ENCODE data around the gene ZEB1. TPM values are rescaled to one million over a fixed set of nuclear protein-coding genes. Genes with fewer than 3 reads are reported as not detected.
"Not testable (repeated sequence)": the region's sequence is repeated elsewhere in the genome, so short reads cannot be mapped to it uniquely, and the experiment has no call there.

Gene ZEB1
- total RNA-seq, 2 experiments from 2014 or later, result 50.4 to 51.6 TPM

DNA sequence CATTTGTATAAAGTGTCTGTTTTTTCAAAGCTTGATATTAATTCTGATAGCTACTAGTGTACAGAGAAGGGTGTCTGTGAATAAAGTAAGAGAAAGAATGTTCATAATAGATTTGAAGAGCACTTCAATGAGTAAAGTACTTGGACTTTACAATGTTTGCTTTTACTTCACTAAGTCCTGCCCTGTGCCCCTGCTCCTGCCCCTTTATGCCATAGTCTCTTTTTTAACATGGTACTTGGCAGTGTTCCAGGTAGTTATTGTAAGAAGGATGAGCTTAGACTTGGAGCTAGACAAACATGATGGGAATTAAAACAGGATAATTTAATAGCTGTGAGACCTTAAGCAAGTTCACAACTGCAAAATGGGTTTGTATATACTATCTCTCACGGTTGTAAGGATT, 41.0 kb downstream of the ZEB1 start:
- Mint-ChIP-seq H3K27me3 (no peaks in the 10 kb centered on the region), H3K4me1 (no peaks in the 10 kb centered on the region), H3K27ac (no peak overlapping the region), H3K36me3 (ENCODE audit: low read depth) (peaks cover 51% of the 10 kb centered on the region), H3K4me3 (no peak overlapping the region), H3K9me3 (peaks cover 9% of the 10 kb centered on the region)
- DNase-seq, result no peak
- ChIA-PET CTCF (no interaction called here), POLR2A (no interaction called here)

DNA sequence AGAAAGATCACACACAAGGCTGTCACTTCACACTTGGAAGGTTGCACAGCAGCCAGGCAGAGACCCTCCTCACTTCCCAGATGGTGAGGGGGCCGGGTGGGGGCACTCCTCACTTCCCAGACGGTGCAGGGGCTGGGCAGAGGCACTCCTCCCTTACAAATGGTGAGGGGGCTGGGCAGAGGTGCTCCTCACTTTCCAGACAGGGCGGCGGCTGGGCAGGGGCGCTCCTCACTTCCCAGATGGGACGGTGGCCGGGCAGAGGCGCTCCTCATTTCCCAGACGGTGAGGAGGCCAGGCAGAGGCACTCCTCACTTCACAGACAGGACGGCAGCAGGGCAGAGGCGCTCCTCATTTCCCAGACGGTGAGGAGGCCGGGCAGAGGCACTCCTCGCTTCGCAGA, 42.5 kb downstream of the ZEB1 start:
- H3K4me3 Mint-ChIP-seq, H3K27ac Mint-ChIP-seq, POLR2A ChIA-PET, H3K4me1 Mint-ChIP-seq, DNase-seq, H3K27me3 Mint-ChIP-seq, CTCF ChIA-PET, H3K9me3 Mint-ChIP-seq: not testable (repeated sequence)
- H3K36me3 Mint-ChIP-seq (ENCODE audit: low read depth), result peaks cover 54% of the 10 kb centered on the region

DNA sequence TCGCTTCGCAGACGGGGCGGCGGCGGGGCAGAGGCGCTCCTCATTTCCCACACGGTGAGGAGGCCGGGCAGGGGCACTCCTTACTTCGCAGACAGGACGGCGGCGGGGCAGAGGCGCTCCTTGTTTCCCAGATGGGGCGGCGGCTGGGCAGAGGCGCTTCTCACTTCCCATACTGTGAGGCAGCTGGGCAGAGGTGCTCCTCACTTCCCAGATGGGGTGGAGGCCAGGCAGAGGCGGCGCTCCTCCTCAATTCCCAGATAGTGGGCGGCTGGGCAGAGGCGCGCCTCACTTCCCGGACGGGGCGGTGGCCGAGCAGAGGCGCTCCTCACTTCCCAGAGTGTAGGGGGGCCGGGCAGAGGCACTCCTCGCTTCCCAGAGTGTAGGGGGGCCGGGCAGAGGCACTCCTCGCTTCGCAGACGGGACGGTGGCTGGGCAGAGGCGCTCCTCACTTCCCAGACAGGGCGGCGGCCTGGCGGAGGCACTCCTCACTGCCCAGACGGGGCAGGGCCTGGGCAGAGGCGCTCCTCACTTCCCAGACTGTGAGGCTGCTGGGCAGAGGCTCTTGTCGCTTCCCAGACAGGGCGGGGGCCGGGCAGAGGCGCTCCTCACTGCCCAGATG, 43.1 kb downstream of the ZEB1 start:
- no peak overlapping the region for H3K4me3 Mint-ChIP-seq
- ChIA-PET POLR2A (no interaction called here), CTCF (no interaction called here)
- H3K27ac Mint-ChIP-seq, result no peak overlapping the region
- H3K36me3 Mint-ChIP-seq (ENCODE audit: low read depth), result peaks cover 53% of the 10 kb centered on the region
- H3K9me3 Mint-ChIP-seq, result peaks cover 9% of the 10 kb centered on the region
- DNase-seq, result no peak
- H3K4me1 Mint-ChIP-seq, result no peaks in the 10 kb centered on the region
- no peaks in the 10 kb centered on the region for H3K27me3 Mint-ChIP-seq

DNA sequence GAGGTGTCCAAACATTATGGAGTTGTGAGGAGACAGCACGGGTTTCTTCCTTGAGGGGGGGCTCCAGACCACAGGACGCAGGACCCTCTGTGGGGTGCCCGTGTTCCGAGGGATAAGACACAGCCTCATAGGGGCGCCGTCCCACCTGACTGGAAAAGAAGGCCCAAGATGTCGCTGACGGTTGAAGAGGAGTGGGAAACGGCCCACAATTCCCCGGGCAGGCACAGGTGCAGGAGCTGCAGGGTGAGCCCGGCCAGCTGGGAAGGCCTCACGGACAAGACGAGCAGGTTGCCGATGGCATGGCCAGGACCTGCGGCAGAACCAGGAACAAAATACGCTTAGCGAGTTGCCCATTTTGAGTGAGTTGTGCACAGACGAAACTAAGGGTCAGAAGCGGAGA, 44.7 kb downstream of the ZEB1 start:
- H3K4me1 Mint-ChIP-seq, H3K4me3 Mint-ChIP-seq, CTCF ChIA-PET, POLR2A ChIA-PET, DNase-seq, H3K9me3 Mint-ChIP-seq, H3K27me3 Mint-ChIP-seq: not testable (repeated sequence)
- Mint-ChIP-seq H3K36me3 (ENCODE audit: low read depth) (peaks cover 49% of the 10 kb centered on the region), H3K27ac (peak overlapping the region; percentile 16)

DNA sequence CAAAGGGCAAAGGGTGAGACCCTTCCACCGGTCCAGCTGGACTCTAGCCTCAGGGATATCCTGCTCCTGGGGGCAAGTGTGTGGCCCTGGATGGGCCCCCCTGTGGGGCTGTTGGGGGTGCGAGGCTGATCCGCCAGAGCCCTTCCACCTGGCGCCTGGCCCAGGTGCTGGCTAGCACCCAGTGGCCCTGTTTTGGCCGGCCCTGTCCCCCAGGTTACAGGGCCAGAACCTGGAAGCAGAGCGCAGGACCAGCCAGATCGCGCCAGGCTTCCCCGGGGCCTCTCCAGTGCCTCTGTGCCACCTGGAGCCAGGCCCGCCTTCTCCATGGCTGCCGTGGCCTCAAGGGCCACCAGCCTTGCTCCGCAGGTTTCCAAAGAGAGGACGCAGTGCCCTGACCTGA, 45.2 kb downstream of the ZEB1 start:
- not testable (repeated sequence) for DNase-seq, H3K4me1 Mint-ChIP-seq

DNA sequence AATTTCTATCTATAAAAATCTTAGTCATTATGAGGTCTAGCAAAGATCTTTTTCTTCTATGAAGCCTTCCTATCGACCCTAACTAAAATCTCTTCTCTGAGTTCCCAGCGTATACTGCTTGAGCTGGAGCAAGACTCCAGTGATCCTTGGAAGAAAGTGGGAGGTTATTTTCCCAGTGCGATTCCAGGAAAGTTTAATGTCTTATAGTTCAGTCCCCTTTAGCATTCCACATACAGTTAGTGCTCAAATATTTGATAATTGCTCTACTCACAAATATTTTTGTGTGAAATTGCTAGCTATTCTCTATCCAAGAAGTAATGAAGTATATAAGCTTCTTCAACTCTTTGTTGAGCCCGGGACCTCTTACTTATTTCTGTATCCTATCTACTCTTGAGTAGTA, 47.7 kb downstream of the ZEB1 start:
- no peaks in the 10 kb centered on the region for H3K27me3 Mint-ChIP-seq
- CTCF ChIA-PET, result no interaction called here
- H3K27ac Mint-ChIP-seq, result no peak overlapping the region
- H3K4me1 Mint-ChIP-seq, result peaks cover 3% of the 10 kb centered on the region
- no peak overlapping the region for H3K4me3 Mint-ChIP-seq
- POLR2A ChIA-PET, result no interaction called here
- peaks cover 28% of the 10 kb centered on the region for H3K36me3 Mint-ChIP-seq (ENCODE audit: low read depth)
- H3K9me3 Mint-ChIP-seq, result peaks cover 3% of the 10 kb centered on the region
- no peak for DNase-seq

More for the DNA sequence above, 45.2 kb downstream of the ZEB1 start:
- H3K9me3 Mint-ChIP-seq, POLR2A ChIA-PET, H3K27me3 Mint-ChIP-seq, CTCF ChIA-PET, H3K27ac Mint-ChIP-seq, H3K4me3 Mint-ChIP-seq: not testable (repeated sequence)
- H3K36me3 Mint-ChIP-seq (ENCODE audit: low read depth), result peaks cover 49% of the 10 kb centered on the region

DNA sequence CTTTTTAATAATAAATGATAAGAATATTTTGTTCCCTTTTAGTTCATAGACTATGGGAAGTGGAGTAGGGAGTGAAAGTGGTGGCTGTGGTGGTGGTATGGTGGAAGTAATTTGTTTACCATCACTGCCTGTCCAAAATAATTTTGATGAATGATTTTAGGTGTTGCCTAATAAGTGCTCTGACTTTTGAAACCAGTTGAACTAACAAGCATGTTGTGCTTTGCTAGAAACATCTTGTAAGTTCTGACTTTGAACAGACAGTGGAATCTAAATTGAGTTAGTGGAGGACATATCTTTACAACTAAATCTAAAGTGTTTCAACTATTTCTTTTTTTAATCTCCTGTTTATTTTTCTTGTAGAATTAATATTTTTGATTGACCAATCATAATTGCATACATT, 49.7 kb downstream of the ZEB1 start:
- Mint-ChIP-seq H3K27me3 (no peaks in the 10 kb centered on the region), H3K27ac (no peak overlapping the region), H3K4me3 (no peak overlapping the region), H3K36me3 (ENCODE audit: low read depth) (peaks cover 12% of the 10 kb centered on the region), H3K9me3 (no peaks in the 10 kb centered on the region), H3K4me1 (peaks cover 3% of the 10 kb centered on the region)
- ChIA-PET CTCF (no interaction called here), POLR2A (no interaction called here)
- no peak for DNase-seq

DNA sequence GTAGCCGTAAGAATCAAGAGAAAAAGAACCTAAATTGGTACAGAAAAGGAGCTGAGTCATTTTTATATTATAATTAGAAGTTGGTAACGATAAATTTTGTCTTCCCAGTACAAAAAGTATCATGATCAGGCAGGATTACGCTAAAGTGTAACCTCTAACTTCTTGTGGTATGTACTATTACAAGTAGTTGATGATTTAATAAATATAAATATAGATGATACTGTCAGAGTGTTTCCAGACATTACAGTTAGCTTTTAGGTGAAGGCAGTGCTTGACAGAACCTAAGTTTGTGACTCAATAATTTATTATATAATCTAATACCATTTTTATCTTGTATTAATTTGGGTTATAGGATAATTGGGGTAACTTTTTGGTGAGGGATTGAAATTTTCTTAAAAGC, 53.4 kb downstream of the ZEB1 start:
- no peak for DNase-seq
- peaks cover 3% of the 10 kb centered on the region for H3K4me1 Mint-ChIP-seq
- POLR2A ChIA-PET, result no interaction called here
- H3K9me3 Mint-ChIP-seq, result no peaks in the 10 kb centered on the region
- H3K27me3 Mint-ChIP-seq, result no peaks in the 10 kb centered on the region
- no peak overlapping the region for H3K4me3 Mint-ChIP-seq
- CTCF ChIA-PET, result interaction anchor here (0.9 kb wide), 1 partner anchor 390 kb away, joined by 3 read pairs; no protein-coding TSS in a partner anchor
- no peak overlapping the region for H3K27ac Mint-ChIP-seq
- no peaks in the 10 kb centered on the region for H3K36me3 Mint-ChIP-seq (ENCODE audit: low read depth)

DNA sequence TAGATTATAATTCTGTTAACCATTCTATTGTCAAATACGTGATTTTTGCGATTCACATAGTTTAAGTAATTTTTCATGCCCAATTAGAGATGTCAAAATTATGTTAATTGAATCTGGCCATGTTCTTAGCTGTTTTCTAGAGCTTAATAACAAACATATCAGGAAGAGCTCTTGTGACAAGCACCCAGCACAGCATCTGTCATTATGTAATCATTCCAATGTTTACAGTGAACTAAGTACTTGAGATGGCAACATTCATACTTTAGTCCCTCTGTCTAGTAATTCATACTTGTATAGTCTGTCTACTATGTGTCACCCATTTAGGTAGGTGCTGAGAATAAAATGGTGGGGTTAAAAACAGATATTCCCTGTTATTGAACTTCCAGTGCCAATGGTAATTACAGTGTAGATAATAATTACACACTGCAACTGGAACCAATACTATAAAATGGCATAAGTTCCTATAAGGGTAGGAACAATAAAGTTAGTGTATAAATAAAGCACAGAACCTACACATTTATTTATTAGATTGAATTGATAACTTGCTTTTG, 55.2 kb downstream of the ZEB1 start:
- no peak for DNase-seq
- Mint-ChIP-seq H3K9me3 (no peaks in the 10 kb centered on the region), H3K4me1 (peaks cover 3% of the 10 kb centered on the region), H3K36me3 (ENCODE audit: low read depth) (no peaks in the 10 kb centered on the region), H3K27ac (no peak overlapping the region), H3K4me3 (no peak overlapping the region), H3K27me3 (no peaks in the 10 kb centered on the region)
- ChIA-PET POLR2A (no interaction called here), CTCF (no interaction called here)

DNA sequence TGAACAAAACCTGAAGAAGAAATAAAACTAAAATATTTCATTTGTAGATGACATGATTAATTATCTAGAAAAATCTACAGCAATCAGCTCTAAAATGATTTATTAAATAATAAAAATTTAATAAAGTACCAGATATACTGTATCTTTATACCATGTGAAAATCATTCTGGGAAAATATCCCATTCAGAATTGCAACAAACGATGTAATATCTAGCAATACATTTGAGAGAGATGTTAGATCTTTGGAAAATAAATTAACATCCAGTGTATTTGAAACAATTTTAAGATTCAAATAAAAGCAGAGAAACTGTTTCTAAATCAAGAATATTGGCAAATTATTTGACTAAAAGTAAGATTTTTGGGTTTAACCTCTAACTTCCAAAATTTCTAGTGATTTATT, 62.2 kb downstream of the ZEB1 start:
- H3K4me1 Mint-ChIP-seq, result peaks cover 2% of the 10 kb centered on the region
- no peak overlapping the region for H3K4me3 Mint-ChIP-seq
- ChIA-PET POLR2A (no interaction called here), CTCF (no interaction called here)
- no peaks in the 10 kb centered on the region for H3K36me3 Mint-ChIP-seq (ENCODE audit: low read depth)
- no peak overlapping the region for H3K27ac Mint-ChIP-seq
- H3K27me3 Mint-ChIP-seq, result no peaks in the 10 kb centered on the region
- DNase-seq, result no peak
- no peaks in the 10 kb centered on the region for H3K9me3 Mint-ChIP-seq

DNA sequence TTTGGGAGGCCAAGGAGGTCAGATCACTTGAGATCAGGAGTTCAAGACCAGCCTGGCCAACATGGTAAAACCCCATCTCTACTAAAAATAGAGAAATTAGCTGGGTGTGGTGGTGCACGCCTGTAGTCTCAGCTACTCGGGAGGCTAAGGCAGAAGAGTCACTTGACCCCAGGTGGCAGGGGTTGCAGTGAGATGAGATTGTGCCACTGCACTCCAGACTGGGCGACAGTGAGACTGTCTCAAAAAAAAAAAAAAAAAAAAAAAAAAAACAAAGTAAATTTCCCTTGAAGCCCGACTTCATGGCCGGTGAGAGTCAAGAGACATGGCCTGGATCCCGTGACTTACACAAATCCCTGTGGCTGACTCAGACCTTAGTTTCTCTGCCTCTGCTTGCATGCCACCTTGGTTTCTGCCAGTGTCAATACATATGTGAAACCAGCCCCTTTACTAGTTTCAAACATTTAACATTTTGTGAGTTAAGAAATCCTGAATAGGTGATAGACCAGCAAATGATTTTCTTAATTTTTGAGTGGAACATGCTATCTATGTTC, 62.8 kb downstream of the ZEB1 start:
- Mint-ChIP-seq H3K27me3 (no peaks in the 10 kb centered on the region), H3K27ac (no peak overlapping the region), H3K4me3 (no peak overlapping the region), H3K36me3 (ENCODE audit: low read depth) (no peaks in the 10 kb centered on the region), H3K9me3 (no peaks in the 10 kb centered on the region), H3K4me1 (peaks cover 2% of the 10 kb centered on the region)
- ChIA-PET POLR2A (no interaction called here), CTCF (no interaction called here)
- DNase-seq, result no peak

DNA sequence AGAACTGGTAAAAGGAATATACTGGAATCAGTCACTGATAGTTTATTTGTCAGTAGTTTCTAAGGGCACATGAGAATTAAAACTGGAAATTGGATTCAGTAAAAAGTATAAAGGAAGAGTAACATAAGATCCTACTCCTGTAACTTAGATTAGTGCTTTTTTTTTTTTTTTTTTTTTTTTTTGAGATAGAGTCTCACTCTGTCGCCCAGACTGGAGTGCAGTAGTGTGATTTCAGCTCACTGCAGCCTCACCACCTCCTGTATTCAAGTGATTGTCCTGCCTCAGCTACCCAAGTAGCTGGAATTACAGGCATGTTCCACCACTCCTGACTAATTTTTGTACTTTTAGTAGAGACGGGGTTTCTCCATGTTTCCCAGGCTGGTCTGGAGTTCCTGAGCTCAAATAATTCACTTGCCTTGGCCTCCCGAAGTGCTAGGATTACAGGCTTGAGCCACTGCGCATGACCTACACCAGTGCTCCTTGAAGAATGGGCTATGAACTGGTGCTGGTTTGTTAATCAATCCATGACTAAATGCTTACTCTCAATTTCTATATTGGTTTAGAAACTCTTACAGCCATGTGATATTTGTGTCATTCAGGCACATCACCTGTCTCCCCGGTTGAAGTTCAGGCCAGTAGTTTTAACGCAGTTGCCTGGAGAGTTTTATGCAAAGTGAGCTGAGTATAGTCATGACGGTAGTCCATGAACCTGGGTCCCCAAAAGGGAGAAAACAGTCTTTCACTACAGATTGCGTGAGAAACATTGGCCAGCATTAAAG, 65.0 kb downstream of the ZEB1 start:
- POLR2A ChIA-PET, result no interaction called here

DNA sequence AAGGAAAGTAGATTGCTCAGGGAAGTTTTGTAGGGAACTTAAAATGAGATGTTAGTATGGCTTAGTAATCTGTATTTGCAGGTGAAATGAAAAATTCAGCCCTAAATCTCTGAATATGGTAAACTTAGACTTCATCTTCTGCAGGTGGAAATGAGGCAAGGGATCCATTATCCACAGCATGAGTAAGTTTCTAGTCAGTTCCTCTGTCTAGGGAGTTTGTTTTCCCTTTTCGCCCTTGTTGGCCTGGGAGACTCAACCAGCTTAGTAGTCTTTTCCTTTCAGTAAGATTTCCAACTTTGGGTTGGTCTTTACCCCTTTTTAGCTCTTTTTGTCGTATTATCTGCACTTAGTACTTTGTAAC, 65.6 kb downstream of the ZEB1 start:
- Mint-ChIP-seq H3K4me1 (peaks cover 2% of the 10 kb centered on the region), H3K27me3 (no peaks in the 10 kb centered on the region), H3K27ac (no peak overlapping the region), H3K4me3 (no peak overlapping the region), H3K36me3 (ENCODE audit: low read depth) (peaks cover 9% of the 10 kb centered on the region), H3K9me3 (no peaks in the 10 kb centered on the region)
- ChIA-PET CTCF (no interaction called here), POLR2A (no interaction called here)
- DNase-seq, result no peak

More for the DNA sequence above, 65.0 kb downstream of the ZEB1 start:
- CTCF ChIA-PET, result interaction anchor here (0.7 kb wide), 1 partner anchor 63 kb away, joined by 3 read pairs; no protein-coding TSS in a partner anchor
- peaks cover 7% of the 10 kb centered on the region for H3K36me3 Mint-ChIP-seq (ENCODE audit: low read depth)
- H3K4me1 Mint-ChIP-seq, result peaks cover 2% of the 10 kb centered on the region
- H3K27me3 Mint-ChIP-seq, result no peaks in the 10 kb centered on the region
- H3K4me3 Mint-ChIP-seq, result no peak overlapping the region
- no peaks in the 10 kb centered on the region for H3K9me3 Mint-ChIP-seq
- no peak overlapping the region for H3K27ac Mint-ChIP-seq
- DNase-seq, result no peak

DNA sequence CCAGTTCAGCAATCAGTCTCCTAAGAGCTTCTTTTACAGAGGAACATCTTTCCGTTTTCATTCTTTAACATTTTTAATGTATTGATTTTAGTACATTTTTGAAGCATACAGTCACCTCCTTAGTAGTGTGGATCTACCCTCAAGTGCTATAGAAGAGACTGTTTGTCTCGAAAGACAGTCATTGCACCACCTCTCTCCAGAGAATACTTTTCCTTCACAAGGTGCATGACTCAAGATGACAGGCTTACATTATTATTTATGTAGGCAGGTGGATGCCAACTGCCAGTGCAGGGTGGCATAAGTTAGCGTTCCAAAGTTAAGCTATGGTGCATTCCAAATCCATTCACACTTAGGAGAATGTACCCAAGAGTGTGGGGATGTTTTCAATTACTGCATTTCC, 71.8 kb downstream of the ZEB1 start:
- Mint-ChIP-seq H3K27me3 (no peaks in the 10 kb centered on the region), H3K27ac (no peak overlapping the region), H3K9me3 (no peaks in the 10 kb centered on the region), H3K4me1 (peaks cover 8% of the 10 kb centered on the region), H3K4me3 (no peak overlapping the region), H3K36me3 (ENCODE audit: low read depth) (peaks cover 24% of the 10 kb centered on the region)
- no peak for DNase-seq
- ChIA-PET POLR2A (no interaction called here), CTCF (no interaction called here)

All from activated CD4-positive, alpha-beta memory T cell treated with anti-CD3 and anti-CD28 coated beads, Interleukin-2, amount 10 ng/mL, durations not matched to agents 7 days and 5 days (primary cell).